T-cell (primary cell): ENCODE data around the gene OR2S2. TPM values are rescaled to one million over a fixed set of nuclear protein-coding genes. Genes with fewer than 3 reads are reported as not detected.

ENCODE experiments used
- ATAC-seq, 4 experiments: fragments of 200-7000 bp in 3 of 4; fragments of 150-1000 bp in 1 of 4; cut with Tn5 transposase; replicated peaks in 1 of 4; 1 replicate in 3 of 4; 2 replicates in 1 of 4; pipeline ENCODE4 v1.10.0; 2021; ENCODE audit warnings: moderate library complexity in 3 of 4, mild to moderate bottlenecking in 2 of 4, moderate number of reproducible peaks in 1 of 4
- CTCF ChIA-PET, 2 donors: fragments of 300-600 bp; sonication (Branson Sonifier 250); formaldehyde crosslinking; loops; one replicate each; lab custom pipeline; 2022; ENCODE audit warnings: antibody characterized with exemption in 2 of 2; lab: Charles Lee
- POLR2A ChIA-PET, 2 donors: fragments of 300-600 bp; sonication (Branson Sonifier 250); formaldehyde crosslinking; loops; one replicate each; lab custom pipeline; 2022; ENCODE audit warnings: antibody characterized with exemption in 2 of 2; lab: Charles Lee
- DNase-seq, 35 experiments: peaks; one replicate each; pipeline versions ENCODE4 v3.0.0 to v3.0.0-alpha.2; 2013 to 2023
- H3K27ac ChIP-seq: one replicate; pipeline ENCODE4 v1.5.1; 2013; ENCODE audit warnings: low read length
- H3K27me3 ChIP-seq, 2 experiments: replicated peaks in 1 of 2; 1 replicate in 1 of 2; 2 replicates in 1 of 2; pipeline versions ENCODE4 v1.6.1 to v1.7.0; 2013; ENCODE audit warnings: low read length in 1 of 2, mixed read lengths in 1 of 2; ENCODE audit not compliant: control insufficient read depth in 2 of 2, insufficient read depth in 2 of 2; ENCODE audit errors: extremely low read depth in 1 of 2
- H3K36me3 ChIP-seq, 2 donors: 1 replicate in 1 of 2; 2 replicates in 1 of 2; pipeline versions ENCODE4 v1.6.1 to v1.7.0; 2013; ENCODE audit warnings: low read length in 1 of 2; ENCODE audit not compliant: control insufficient read depth in 2 of 2, insufficient read depth in 1 of 2; ENCODE audit errors: extremely low read depth in 1 of 2
- H3K4me1 ChIP-seq, 2 experiments: 1 replicate in 1 of 2; 2 replicates in 1 of 2; pipeline versions ENCODE4 v1.6.1 to v1.7.0; 2013; ENCODE audit warnings: low read length in 2 of 2, mixed read lengths in 1 of 2; ENCODE audit not compliant: insufficient read depth in 2 of 2, control insufficient read depth in 1 of 2; ENCODE audit errors: extremely low read depth in 1 of 2
- H3K4me3 ChIP-seq, 2 donors: 1 replicate in 1 of 2; 2 replicates in 1 of 2; pipeline versions ENCODE4 v1.5.1 to v1.7.0; 2013; ENCODE audit warnings: mild to moderate bottlenecking in 2 of 2, low read length in 1 of 2, moderate library complexity in 1 of 2; ENCODE audit not compliant: control insufficient read depth in 1 of 2; ENCODE audit errors: extremely low read depth in 1 of 2
- H3K9me3 ChIP-seq: 2 replicates; pipeline ENCODE4 v1.7.0; 2013
- H3K27ac Mint-ChIP-seq, 2 donors: one replicate each; pipeline ENCODE4 v1.8.0; 2020 to 2021; ENCODE audit warnings: mild to moderate bottlenecking in 2 of 2, mixed read lengths in 2 of 2
- H3K27me3 Mint-ChIP-seq, 2 donors: one replicate each; pipeline ENCODE4 v1.8.0; 2021 to 2022; ENCODE audit warnings: mixed read lengths in 2 of 2
- H3K36me3 Mint-ChIP-seq: one replicate; pipeline ENCODE4 v1.8.0; 2021; ENCODE audit warnings: mixed read lengths
- H3K4me1 Mint-ChIP-seq, 3 donors: one replicate each; pipeline ENCODE4 v1.8.0; 2020 to 2022; ENCODE audit warnings: mixed read lengths in 3 of 3, mild to moderate bottlenecking in 1 of 3
- H3K4me3 Mint-ChIP-seq, 3 donors: one replicate each; pipeline ENCODE4 v1.8.0; 2020 to 2022; ENCODE audit warnings: mild to moderate bottlenecking in 3 of 3, mixed read lengths in 3 of 3, moderate library complexity in 3 of 3
- H3K9me3 Mint-ChIP-seq, 3 donors: one replicate each; pipeline ENCODE4 v1.8.0; 2020 to 2022; ENCODE audit warnings: mixed read lengths in 3 of 3
- WGBS: methylation state at CpG from one replicate; pipeline ENCODE4 v1.1.5; 2013; ENCODE audit warnings: missing lambda C conversion rate; ENCODE audit not compliant: insufficient coverage; 5-methylcytosine and 5-hydroxymethylcytosine counted together
- total RNA-seq, 35 experiments: library from RNA in 6 of 35; stranded (reverse) in 6 of 35; fragments of 120-200 nt in 1 of 35; gene quantifications; one replicate each; pipeline versions ENCODE4 v1.2.1 to v1.2.4 and lab custom pipeline; 2013 to 2026

OR2S2 gene
- total RNA-seq, 5 donors from 2014 or later (not counting 1 experiment from before 2014, with no cell fraction given): not detected

GRCh38 chr9:35911690-35912089 lies 46.3 kb downstream of the OR2S2 start:
- H3K4me3 ChIP-seq: no peak overlapping the region
- ChIA-PET CTCF (interaction anchor here (0.6 to 2.2 kb wide), 7 partner anchors 8 to 159 kb away, joined by 3 to 7 read pairs (median 4); no protein-coding TSS in a partner anchor), POLR2A (interaction anchor here (0.6 kb wide), 2 partner anchors 16 to 22 kb away, joined by 3 to 5 read pairs; no protein-coding TSS in a partner anchor)
- peaks cover 0 to 3% of the 10 kb centered on the region in 2 donors for H3K36me3 ChIP-seq
- DNase-seq (no peak), ATAC-seq (no peak)
- H3K4me1 ChIP-seq: peaks cover 39 to 62% of the 10 kb centered on the region in 2 experiments
- Mint-ChIP-seq H3K27ac (peak overlapping the region; percentile 98 to 99), H3K36me3 (no peaks in the 10 kb centered on the region), H3K9me3 (no peaks in the 10 kb centered on the region), H3K4me3 (peak overlapping the region in 1 of 3 donors; percentile 89), H3K4me1 (peaks cover 55 to 59% (median 56%) of the 10 kb centered on the region in 3 donors), H3K27me3 (no peaks in the 10 kb centered on the region)
- no peak overlapping the region for H3K27ac ChIP-seq
- H3K27me3 ChIP-seq: no peaks in the 10 kb centered on the region
- no peaks in the 10 kb centered on the region for H3K9me3 ChIP-seq
- 83% methylated on average over 7 of the region's 10 CpGs for WGBS

DNA sequence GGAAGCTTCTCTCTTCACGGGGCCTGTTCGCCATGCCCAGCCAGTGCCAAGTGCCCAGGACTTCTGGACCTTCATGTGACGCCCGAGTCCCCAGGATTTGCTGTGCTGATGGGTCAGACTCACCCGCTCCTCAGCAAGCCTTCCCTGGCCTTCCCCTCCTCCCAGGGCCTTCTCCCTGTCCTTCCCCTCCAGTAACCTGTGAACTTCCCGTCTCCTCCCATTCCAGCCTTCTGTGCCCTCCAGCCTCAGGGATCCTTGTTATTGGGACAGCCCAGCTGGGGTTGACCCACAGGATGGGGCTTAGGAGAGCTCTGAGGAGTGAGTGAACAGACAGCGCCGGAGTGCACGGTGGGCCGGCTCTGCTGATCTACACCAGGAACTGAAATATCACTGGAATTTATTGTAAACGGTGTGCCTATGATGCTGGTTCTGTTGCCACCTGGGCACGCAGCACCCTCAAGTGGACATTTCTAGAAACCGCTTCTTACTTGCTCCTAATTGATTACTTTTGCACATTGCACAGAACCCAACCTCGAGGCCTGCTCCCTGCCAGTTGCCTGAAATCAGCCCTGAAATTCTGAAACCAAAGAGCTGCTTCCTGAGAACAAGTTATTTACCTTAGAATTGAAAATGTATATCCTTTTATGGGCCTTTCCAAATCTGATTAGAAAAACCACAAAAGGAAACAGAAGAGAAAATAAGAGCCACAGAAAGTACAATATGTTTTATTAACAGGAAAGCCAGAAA lies 47.2 kb downstream of the OR2S2 start:
- no peaks in the 10 kb centered on the region for H3K27me3 ChIP-seq
- DNase-seq (peak in 31 of 35 experiments; percentile 18 to 74 (median 38)), ATAC-seq (peak; percentile 54 to 84 (median 62))
- peaks cover 39 to 64% of the 10 kb centered on the region in 2 experiments for H3K4me1 ChIP-seq
- no peaks in the 10 kb centered on the region for H3K9me3 ChIP-seq
- no peaks in the 10 kb centered on the region for H3K36me3 Mint-ChIP-seq
- peak overlapping the region; percentile 34 to 89 (median 45) for H3K4me3 Mint-ChIP-seq
- no peaks in the 10 kb centered on the region for H3K27me3 Mint-ChIP-seq
- ChIA-PET POLR2A (no interaction called here), CTCF (interaction anchor here (0.6 to 2.2 kb wide), 7 partner anchors 8 to 160 kb away, joined by 3 to 7 read pairs (median 4); no protein-coding TSS in a partner anchor)
- H3K4me1 Mint-ChIP-seq: peaks cover 52 to 61% (median 58%) of the 10 kb centered on the region in 3 donors
- no peaks in the 10 kb centered on the region for H3K9me3 Mint-ChIP-seq
- H3K4me3 ChIP-seq: no peak overlapping the region
- WGBS: 54% methylated on average over 9 of the region's 14 CpGs
- H3K36me3 ChIP-seq: peaks cover 0 to 3% of the 10 kb centered on the region in 2 donors
- peak overlapping the region; percentile 72 for H3K27ac ChIP-seq
- H3K27ac Mint-ChIP-seq: peak overlapping the region; percentile 98 to 99

- no peaks in the 10 kb centered on the region for H3K9me3 ChIP-seq
- peaks cover 0 to 3% of the 10 kb centered on the region in 2 donors for H3K36me3 ChIP-seq
- 95% methylated on average over 25 of the region's 34 CpGs for WGBS
- peaks cover 39 to 70% of the 10 kb centered on the region in 2 experiments for H3K4me1 ChIP-seq
- H3K4me3 ChIP-seq: no peak overlapping the region
- ChIA-PET POLR2A (no interaction called here), CTCF (interaction anchor here in 1 of 2 donors (0.9 to 1.5 kb wide), 2 partner anchors 30 to 45 kb away, joined by 3 read pairs; no protein-coding TSS in a partner anchor)
- H3K27ac ChIP-seq: peak overlapping the region; percentile 72
- Mint-ChIP-seq H3K27ac (peak overlapping the region; percentile 98 to 99), H3K36me3 (no peaks in the 10 kb centered on the region), H3K4me3 (peak overlapping the region in 1 of 3 donors; percentile 89), H3K9me3 (no peaks in the 10 kb centered on the region), H3K4me1 (peaks cover 52 to 64% (median 58%) of the 10 kb centered on the region in 3 donors), H3K27me3 (no peaks in the 10 kb centered on the region)
- H3K27me3 ChIP-seq: no peaks in the 10 kb centered on the region
- DNase-seq (no peak), ATAC-seq (no peak)
These were observed 48.0 kb downstream of the OR2S2 start for GRCh38 chr9:35909687-35910612.

DNA sequence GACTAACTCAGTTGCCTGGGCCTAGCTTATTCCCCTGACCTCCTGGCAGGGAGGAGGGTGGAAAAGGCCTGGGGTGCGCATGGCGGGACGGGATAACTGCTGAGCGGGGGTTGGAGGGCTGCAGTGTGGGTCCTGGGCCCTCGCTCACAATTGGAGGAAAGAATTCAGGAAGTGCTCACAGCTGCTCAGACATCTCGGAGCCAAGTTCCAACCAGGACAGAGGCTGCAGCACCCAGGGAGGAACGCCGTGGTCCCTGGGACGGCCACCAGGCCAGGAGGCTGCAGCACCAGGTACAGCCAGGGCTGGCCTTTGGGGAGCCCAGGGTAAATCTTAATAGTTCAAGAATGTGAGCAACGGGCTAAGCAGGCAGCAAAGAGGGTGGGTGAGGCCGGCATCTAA lies 48.7 kb downstream of the OR2S2 start, which contains the start of gene SPAAR:
Gene SPAAR (plus strand): TSS at position 217 of the 400 bp plus-strand sequence. CDS start 974 bp downstream, outside the sequence.
- H3K36me3 ChIP-seq: peaks cover 0 to 3% of the 10 kb centered on the region in 2 donors
- peaks cover 39 to 77% of the 10 kb centered on the region in 2 experiments for H3K4me1 ChIP-seq
- CTCF ChIA-PET: no interaction called here
- Mint-ChIP-seq H3K4me1 (peaks cover 58 to 71% (median 58%) of the 10 kb centered on the region in 3 donors), H3K36me3 (no peaks in the 10 kb centered on the region), H3K9me3 (no peaks in the 10 kb centered on the region), H3K27ac (peak within 1 kb of the TSS; percentile 98 to 99), H3K4me3 (peak within 1 kb of the TSS in 1 of 3 donors; percentile 89), H3K27me3 (no peaks in the 10 kb centered on the region)
- H3K9me3 ChIP-seq: no peaks in the 10 kb centered on the region
- 91% methylated on average over 11 of the region's 11 CpGs for WGBS
- POLR2A ChIA-PET: no interaction called here
- peak within 1 kb of the TSS; percentile 72 for H3K27ac ChIP-seq
- ATAC-seq (no peak), DNase-seq (no peak)
- no peak within 1 kb of the TSS for H3K4me3 ChIP-seq
- peaks cover 0 to 3% of the 10 kb centered on the region in 2 experiments for H3K27me3 ChIP-seq

GRCh38 chr9:35908504-35909125 lies 49.3 kb downstream of the OR2S2 start:
- Mint-ChIP-seq H3K27me3 (no peaks in the 10 kb centered on the region), H3K27ac (peak overlapping the region; percentile 88 to 99), H3K4me3 (peak overlapping the region in 1 of 3 donors; percentile 89), H3K9me3 (no peaks in the 10 kb centered on the region), H3K4me1 (peaks cover 58 to 73% (median 61%) of the 10 kb centered on the region in 3 donors), H3K36me3 (no peaks in the 10 kb centered on the region)
- peak overlapping the region; percentile 72 for H3K27ac ChIP-seq
- WGBS: 97% methylated on average over 3 of the region's 9 CpGs
- ChIA-PET POLR2A (no interaction called here), CTCF (no interaction called here)
- H3K4me3 ChIP-seq: no peak overlapping the region
- H3K36me3 ChIP-seq: peaks cover 0 to 3% of the 10 kb centered on the region in 2 donors
- peaks cover 0 to 3% of the 10 kb centered on the region in 2 experiments for H3K27me3 ChIP-seq
- peaks cover 39 to 78% of the 10 kb centered on the region in 2 experiments for H3K4me1 ChIP-seq
- DNase-seq (no peak), ATAC-seq (no peak)
- H3K9me3 ChIP-seq: no peaks in the 10 kb centered on the region
